ENCODE measurements around the gene GLOD5.

GRCh38 chrX:48736303-48736702, 25.2 kb upstream of the GLOD5 start:
- TF ChIP-seq POLR2A (IDR thresholded peaks at IDR 0.05; ENCODE audit: low read depth, low read length), result no peak
- TF ChIP-seq POLR2AphosphoS5 (IDR thresholded peaks at IDR 0.05; ENCODE audit: low read depth, low read length), result no peak
- TF ChIP-seq TAF1 (IDR thresholded peaks at IDR 0.05; ENCODE audit: borderline replicate concordance, low read depth, low read length), result no peak

Measured in GM12892 (cell line).